ENCODE results near the gene C1QC.
A peak's percentile ranks its signal among the peaks of the same experiment; 100 is the strongest.

DNA sequence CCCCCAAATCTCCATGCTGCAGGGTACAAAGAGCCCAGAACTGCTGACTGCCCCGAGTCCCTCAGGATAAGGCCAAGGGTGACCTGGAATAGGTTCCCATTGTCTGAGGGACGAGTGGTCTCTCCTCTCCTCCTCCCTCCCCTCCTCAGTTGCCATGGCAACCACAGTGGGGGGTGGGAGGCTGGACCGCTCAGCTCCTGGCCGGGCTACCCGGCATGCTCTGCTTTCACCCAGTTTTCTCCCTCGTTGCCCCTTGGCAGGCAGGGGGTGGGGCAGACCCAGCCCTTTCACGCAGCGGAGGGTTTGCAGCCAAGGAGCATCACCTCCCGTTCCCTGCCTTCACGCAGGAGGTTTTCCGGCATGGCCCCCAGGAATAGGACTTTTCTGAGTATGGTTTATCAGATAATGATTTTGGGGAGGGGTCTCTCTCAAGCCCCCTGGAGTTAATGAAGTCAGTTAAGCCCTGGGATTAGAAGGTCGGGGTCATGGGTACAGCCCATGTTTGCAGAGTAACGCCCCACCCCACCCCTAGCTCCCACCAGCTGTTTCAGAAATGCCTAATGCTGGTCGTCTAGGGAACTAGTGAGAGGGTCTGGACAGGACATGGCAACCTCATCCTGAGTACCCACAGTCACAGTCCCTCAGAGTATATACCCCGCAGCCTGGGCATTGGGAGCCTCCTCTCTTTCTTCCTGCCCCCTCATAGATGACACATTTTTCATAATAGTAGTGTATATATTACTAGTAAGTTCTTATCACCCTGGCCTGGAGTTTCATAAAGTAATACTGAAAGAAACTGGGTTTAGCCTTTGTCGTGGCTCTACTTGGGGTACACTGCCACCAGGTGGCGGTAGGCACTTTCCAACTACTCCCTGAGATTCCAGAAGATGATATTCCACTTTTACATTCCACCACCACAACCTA lies 30.3 kb downstream of the C1QC start:
- TF ChIP-seq, protein P1, sequence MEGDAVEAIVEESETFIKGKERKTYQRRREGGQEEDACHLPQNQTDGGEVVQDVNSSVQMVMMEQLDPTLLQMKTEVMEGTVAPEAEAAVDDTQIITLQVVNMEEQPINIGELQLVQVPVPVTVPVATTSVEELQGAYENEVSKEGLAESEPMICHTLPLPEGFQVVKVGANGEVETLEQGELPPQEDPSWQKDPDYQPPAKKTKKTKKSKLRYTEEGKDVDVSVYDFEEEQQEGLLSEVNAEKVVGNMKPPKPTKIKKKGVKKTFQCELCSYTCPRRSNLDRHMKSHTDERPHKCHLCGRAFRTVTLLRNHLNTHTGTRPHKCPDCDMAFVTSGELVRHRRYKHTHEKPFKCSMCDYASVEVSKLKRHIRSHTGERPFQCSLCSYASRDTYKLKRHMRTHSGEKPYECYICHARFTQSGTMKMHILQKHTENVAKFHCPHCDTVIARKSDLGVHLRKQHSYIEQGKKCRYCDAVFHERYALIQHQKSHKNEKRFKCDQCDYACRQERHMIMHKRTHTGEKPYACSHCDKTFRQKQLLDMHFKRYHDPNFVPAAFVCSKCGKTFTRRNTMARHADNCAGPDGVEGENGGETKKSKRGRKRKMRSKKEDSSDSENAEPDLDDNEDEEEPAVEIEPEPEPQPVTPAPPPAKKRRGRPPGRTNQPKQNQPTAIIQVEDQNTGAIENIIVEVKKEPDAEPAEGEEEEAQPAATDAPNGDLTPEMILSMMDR (IDR thresholded peaks at IDR 0.05): peak in 3 of 4 experiments; percentile 24 to 42 (median 28)
- no peak for TF ChIP-seq POLR2A (IDR thresholded peaks at IDR 0.05)

Data from sigmoid colon (tissue), 3 donors.